B cell (primary cell): ENCODE data around the gene DTX3L.

Source experiments
- CTCF ChIP-seq: fragments of 200-600 bp; IDR thresholded peaks from one replicate; pipeline ENCODE4 v1.8.0; 2022; ENCODE audit warnings: antibody characterized with exemption, mild to moderate bottlenecking
- EZH2 ChIP-seq: IDR thresholded peaks from 2 replicates; pipeline ENCODE4 v1.6.1; 2012; ENCODE audit warnings: borderline replicate concordance, low read depth, mild to moderate bottlenecking, moderate library complexity, low read length; ENCODE audit not compliant: insufficient read depth, poor library complexity, severe bottlenecking

- TF ChIP-seq CTCF (no peak), EZH2 (no peak)
Measured at GRCh38 chr3:122609798-122610559, 45.8 kb downstream of the DTX3L start.
